Stimulated activated CD8-positive, alpha-beta memory T cell treated with anti-CD3 and anti-CD28 coated beads, Interleukin-12 subunit alpha, Interleukin-12 subunit beta, amount 100 ng/mL, for 24 hours (primary cell): Measurements from ENCODE around the gene EPGN.

ENCODE experiments used
- DNase-seq: peaks from one replicate; pipeline ENCODE4 v3.0.0-alpha.2; 2020; ENCODE audit errors: extremely low read depth

The EPGN gene, protein sequence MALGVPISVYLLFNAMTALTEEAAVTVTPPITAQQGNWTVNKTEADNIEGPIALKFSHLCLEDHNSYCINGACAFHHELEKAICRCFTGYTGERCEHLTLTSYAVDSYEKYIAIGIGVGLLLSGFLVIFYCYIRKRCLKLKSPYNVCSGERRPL

GRCh38 chr4:74308215-74308614 is at the start of gene EPGN:
TSS of gene EPGN (plus strand) at chr4:74308470. CDS start at chr4:74308534, 64 bp downstream.
- DNase-seq = no peak

DNA sequence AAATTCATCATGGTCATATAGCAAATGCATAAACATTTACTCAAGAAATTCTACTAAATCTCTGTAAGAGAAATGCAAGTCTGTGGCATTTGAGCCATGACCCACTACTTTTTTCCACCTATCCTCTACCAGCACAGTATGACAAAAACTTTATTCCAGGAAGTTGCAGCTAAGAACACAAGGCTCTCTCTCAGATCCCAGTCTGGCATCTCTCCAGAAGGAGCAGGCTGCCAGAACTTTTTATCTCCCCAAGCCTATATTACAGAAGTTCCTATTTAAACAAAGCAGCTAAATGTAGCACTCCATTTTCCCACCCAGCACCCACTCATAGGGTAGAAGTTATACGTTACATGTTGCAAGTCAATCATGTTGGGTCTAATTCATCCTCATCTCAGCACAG is 49.3 kb upstream of the EPGN start:
- DNase-seq = no peak

GRCh38 chr4:74260036-74260435 is 48.2 kb upstream of the EPGN start:
- DNase-seq = no peak

DNA sequence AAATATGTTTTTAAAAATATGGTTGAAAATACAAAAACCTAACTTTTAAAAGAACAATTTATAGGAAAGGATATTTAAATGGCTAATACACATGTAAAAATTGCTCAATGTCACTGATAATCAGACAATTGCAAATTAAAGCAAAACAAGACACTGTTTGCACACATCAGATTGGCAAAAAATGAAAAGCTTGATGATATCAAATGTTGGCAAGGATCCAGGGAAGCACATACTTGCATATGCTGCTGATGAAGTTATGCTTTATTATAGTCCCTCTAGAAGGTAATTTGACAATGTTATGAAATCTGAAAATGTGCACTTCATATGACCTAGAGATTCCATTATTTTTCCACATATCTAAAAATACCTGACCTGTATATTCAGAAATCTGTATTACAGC is 45.7 kb upstream of the EPGN start:
- DNase-seq = no peak

GRCh38 chr4:74263551-74263950 is 44.7 kb upstream of the EPGN start:
- DNase-seq = no peak

GRCh38 chr4:74266081-74266480 is 42.2 kb upstream of the EPGN start:
- DNase-seq = no peak

- no peak for DNase-seq
Observed at GRCh38 chr4:74267998-74268606, 40.2 kb upstream of the EPGN start.

GRCh38 chr4:74268643-74269042 is 39.6 kb upstream of the EPGN start:
- no peak for DNase-seq

GRCh38 chr4:74278490-74278889 is 29.8 kb upstream of the EPGN start:
- no peak for DNase-seq

DNA sequence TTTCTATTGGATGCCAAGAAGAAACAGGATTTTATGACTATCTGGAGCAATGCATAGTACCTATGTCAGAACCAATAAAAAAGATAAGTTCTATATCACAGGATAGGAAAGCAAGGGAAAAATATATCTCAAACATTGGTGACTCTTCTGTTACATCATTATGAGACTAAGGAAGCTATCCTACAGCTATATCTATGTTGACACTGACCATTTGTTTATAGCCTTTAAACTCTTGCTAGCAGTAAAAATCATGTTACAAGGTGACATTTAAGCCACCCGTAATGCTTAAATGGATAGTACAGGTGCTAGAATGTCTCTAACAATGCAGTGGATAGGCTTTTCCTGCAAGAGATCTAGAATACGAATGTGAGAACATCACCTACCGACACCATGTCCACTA is 28.6 kb upstream of the EPGN start:
- DNase-seq = no peak

DNA sequence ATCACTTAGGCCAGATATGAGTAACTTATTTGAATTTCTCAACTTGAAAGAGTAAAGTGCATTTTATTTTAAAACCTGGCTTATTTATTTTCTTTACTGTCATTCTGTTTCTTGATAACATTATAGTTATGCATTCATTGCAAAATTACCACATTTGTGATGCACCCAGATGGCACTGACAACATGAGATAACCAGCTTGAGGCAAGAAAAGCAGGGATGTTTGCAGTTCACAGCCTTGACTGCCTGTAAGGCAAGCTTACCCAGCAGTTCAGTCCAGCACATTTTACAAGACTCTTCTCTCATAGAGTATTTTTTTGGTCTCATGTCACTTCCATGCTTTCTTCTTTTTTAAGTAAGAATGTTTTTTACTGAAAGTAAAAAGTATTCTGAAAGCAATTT is 25.3 kb upstream of the EPGN start:
- DNase-seq = no peak

- no peak for DNase-seq
Observed at GRCh38 chr4:74283614-74284013, 24.7 kb upstream of the EPGN start.

GRCh38 chr4:74284053-74284452 is 24.2 kb upstream of the EPGN start:
- no peak for DNase-seq

DNA sequence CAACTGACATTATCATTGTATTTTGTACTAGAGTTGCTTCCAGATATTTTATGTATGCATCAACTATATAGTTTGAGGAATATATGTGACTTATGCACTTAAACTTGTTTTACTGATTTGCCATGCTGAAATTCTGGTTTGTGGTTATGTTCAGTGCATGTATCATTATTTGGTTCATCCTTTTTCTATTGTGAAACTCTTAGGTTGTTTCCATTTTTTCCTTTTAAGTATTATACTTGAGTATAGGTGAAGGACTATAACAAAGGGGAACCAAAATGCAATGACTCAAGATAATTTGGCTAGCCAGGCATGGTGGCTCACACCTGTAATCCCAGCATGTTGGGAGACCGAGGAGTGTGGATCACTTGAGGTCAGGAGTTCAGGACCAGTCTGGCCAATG is 21.1 kb upstream of the EPGN start:
- no peak for DNase-seq

GRCh38 chr4:74287791-74288190 is 20.5 kb upstream of the EPGN start:
- DNase-seq = no peak

GRCh38 chr4:74291471-74291870 is 16.8 kb upstream of the EPGN start:
- DNase-seq = no peak

GRCh38 chr4:74292111-74292870 is 16.0 kb upstream of the EPGN start:
- DNase-seq = no peak

DNA sequence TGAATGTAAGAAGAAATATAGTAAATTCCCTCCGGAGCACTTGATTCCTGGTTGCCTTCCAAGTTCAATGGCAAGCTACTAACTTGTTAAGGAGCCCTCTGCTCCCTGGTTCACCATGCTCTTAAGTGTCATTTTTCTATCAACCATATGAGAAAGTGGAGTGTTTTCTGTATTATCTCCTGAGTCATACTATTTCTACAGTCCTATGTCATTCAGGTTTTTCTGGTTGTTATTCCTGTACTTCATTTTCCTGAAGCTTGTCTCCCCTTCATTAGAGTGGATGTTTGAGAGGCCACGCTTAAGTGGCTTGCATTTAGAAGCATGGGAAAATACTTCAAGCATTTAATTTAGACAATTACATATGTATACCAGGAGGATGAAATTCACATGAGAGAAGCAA is 14.7 kb upstream of the EPGN start:
- DNase-seq = no peak

DNA sequence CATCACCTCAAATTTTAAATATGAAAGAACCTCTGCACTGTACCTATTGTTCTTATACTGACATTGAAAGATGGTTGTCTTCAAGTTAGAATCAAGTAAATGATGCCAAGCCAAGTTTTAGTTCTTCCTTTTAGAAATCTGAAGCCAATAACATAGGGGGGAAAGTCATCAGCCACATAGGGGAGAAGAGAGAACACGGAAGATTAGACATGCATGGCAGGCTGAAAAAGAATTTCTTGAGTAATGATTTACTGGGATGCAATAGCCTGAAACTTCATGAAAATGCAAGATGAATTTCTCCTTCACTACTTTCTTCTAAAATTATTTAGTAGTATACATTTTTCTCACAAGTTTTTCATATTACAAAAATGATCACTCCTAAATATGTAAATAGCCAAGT is 13.6 kb upstream of the EPGN start:
- no peak for DNase-seq

DNA sequence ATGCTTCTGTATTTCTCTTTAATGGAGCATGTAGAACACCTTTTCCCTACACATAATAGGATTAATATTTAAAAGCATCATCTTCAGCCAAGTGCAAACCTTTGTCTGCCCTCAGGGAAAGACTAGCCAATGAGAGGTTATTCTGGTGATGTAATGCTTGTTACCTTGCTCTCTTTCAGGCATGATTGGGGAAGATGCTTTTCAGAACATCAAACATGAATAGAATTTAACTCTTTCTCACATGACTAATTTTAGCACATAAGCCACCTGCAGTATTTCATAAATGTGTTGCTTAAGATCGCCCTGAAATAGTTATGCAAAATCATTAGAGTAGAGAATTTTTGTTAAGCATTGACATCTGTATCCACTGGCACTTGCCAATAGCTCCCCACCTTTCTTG is 10.7 kb upstream of the EPGN start:
- DNase-seq = no peak

DNA sequence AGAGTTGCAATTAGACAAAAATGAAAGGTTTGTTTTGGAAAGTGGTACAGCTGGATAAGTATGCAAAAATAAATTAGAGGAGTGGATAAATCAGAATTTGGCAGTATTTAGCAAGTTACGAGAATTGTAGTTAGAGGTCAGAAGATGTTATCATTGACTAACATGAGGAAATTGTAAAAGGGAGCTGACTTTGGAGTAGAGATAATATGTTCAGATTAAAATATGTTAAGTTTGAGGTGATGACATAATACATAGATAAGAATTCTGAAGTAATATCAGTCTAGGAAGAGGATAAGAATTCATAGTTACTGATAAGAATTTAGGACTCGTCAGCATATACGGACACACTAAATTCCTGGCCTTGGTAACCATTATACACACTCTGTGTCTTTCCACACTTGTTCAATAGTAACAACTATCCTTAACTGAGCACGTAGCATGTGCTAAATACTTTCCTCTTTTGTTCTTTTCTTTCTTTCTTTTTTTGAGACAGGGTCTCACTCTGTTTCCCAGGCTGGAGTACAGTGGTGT is 4.1 kb upstream of the EPGN start:
- DNase-seq = no peak

DNA sequence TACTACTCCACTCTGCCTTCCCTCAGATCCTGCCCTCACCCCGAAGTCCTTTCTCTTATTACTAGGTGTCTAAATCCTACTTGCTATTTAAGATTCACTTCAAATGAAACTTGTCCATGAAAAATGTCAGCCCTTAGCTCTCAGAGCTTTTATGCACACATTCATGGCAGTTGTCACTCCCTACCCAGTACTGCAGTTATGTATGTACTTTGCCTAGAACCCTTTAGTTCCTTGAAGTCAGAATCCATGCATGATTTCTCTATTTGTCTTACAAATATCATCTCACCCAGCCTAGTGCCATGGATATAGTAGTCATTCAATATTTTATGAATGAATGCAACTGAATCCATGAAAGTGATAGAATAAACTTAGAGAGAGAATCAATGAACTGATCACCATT is 3.3 kb upstream of the EPGN start:
- DNase-seq = no peak

DNA sequence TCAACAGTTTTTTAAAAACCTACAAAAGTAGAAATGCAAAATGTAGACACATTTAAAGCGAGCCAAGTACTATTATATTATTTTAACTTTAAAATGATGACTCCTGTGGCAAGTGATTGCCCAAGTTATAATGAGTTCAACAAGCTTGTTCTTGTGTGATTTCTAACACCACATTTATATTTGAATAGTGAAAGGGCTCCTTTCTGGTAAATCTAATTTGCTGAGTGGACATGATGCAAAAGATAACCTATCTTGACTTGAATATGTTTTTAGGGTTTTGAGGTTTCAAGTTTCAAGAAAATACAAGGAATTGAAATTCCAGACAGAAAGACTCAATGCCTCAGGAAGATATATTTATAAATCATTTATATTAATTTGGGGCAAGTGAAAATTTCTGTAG is 1.1 kb upstream of the EPGN start:
- no peak for DNase-seq
